HFF-Myc (cell line): ENCODE measurements around the gene LYSMD2.

ENCODE experiments used
- DNase-seq: peaks from one replicate; pipeline ENCODE4 v3.0.0-alpha.2; 2011; ENCODE audit warnings: low read depth; ENCODE audit errors: extremely low read depth
- H3K4me3 ChIP-seq: replicated peaks from 2 replicates; pipeline ENCODE4 v1.5.1; 2011; ENCODE audit warnings: low read depth, mild to moderate bottlenecking, control low read depth, low read length
- TF ChIP-seq, protein P1 (sequence below): IDR thresholded peaks from 2 replicates; pipeline ENCODE4 v1.5.1; 2012; ENCODE audit warnings: mild to moderate bottlenecking, low read depth, low read length, control low read depth; ENCODE audit errors: missing control alignments

The LYSMD2 gene

DNA sequence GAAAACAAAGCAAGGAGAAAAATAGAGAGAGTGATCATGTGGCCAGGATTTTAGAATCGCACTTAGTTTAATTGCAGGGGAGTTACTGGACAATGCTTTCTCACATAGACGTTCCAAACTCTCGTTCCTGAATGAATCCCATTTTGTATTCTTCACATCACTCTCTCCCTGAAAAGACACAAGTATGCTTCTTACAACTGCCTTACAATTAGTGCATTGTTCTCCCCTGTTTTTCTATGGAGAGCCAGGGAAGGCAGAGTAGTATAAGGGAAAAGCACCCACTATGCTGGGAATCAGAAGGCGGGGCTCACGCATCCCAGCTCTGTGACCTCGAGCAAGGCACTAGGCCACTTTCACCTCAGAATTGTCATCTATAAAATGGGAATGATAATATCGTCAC is 28.3 kb upstream of the LYSMD2 start:
- DNase-seq: no peak
- H3K4me3 ChIP-seq: no peak overlapping the region
- TF ChIP-seq, protein P1, sequence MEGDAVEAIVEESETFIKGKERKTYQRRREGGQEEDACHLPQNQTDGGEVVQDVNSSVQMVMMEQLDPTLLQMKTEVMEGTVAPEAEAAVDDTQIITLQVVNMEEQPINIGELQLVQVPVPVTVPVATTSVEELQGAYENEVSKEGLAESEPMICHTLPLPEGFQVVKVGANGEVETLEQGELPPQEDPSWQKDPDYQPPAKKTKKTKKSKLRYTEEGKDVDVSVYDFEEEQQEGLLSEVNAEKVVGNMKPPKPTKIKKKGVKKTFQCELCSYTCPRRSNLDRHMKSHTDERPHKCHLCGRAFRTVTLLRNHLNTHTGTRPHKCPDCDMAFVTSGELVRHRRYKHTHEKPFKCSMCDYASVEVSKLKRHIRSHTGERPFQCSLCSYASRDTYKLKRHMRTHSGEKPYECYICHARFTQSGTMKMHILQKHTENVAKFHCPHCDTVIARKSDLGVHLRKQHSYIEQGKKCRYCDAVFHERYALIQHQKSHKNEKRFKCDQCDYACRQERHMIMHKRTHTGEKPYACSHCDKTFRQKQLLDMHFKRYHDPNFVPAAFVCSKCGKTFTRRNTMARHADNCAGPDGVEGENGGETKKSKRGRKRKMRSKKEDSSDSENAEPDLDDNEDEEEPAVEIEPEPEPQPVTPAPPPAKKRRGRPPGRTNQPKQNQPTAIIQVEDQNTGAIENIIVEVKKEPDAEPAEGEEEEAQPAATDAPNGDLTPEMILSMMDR: no peak

DNA sequence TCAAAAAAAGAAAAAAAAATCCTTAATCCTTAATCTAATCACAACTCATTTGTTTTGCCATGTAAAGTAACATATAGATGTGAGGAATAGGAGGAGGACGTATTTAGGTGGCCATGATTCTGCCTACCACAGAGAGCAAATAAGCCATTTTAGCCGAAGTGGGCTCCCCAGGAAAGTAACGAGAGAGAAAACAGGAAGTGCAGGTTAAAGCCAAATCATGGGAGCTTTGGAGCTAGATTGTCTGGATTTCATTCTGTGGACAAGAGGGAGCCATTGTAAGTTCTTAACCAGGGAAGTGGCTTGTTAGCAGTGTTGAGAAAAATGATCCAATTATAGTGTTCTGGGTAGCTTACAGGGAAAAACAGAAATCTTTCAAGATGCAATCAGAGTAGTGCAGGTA is 23.4 kb upstream of the LYSMD2 start:
- H3K4me3 ChIP-seq: no peak overlapping the region
- no peak for DNase-seq
- TF ChIP-seq, protein P1: no peak

DNA sequence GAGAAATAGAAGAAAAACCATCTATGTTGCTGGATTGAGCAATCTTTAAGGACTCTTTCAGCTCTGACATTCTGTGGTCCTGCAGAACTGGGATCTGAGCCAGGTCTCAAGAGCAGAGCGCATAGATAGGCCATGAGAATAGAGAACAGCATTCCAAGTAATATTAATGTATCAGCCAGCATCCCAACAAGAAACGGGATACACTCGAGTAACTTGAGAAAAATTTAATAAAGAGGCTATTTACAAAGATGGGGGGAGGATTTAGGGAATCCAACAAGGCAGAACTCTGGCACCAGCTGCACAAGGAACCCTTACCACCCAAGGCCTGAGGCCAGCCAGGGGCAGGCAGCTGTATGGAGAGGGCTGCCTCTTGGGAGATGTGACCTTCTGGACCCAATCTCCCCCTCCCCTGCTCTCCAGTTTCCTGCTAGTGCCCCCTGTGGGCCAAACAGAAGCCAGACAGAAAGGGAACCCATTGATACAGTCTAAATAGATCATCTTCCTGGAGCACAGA is 22.2 kb upstream of the LYSMD2 start:
- DNase-seq: no peak
- TF ChIP-seq, protein P1: peak; percentile 25

DNA sequence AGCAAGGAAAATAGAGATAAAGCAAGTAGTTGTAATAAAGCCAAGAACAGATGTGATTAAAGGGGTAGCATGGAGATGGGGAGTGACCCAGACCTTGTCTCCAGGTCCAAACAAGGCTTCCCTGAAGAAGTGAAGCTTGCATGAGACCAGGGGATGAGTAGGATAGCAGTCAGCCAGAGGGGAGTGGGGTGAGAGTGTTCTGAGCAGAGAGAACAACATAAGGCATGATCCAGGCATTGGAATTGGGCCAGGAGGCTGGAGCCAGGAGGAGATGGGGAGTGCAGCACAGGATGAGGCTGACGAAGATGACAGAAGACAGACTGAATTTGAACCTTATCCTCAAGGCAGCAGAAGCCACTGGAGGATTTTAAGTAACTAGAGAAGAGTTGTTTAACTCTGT is 21.2 kb upstream of the LYSMD2 start:
- TF ChIP-seq, protein P1: no peak
- H3K4me3 ChIP-seq: no peak overlapping the region
- no peak for DNase-seq

More for the DNA sequence above, 22.2 kb upstream of the LYSMD2 start:
- no peak overlapping the region for H3K4me3 ChIP-seq

DNA sequence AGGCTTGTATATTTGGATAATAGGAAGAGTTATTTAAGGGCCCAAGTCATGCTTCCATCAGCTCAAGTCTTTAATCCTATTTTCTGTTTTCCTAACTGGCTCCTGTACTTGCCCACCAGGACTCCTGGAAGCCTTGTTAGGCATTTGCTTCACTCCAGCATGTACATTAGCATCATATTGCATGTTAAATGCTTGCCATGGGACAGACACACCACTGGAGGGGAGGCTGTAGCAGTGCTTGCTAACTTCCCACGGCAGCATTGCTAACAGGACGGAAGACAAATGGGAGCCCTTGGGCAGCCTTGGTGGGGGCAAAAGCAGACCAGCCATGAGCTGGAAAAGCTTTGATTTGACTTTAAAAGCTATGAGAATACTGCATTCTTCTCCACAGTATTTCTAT is 20.0 kb upstream of the LYSMD2 start:
- DNase-seq: no peak
- TF ChIP-seq, protein P1: no peak
- H3K4me3 ChIP-seq: no peak overlapping the region

DNA sequence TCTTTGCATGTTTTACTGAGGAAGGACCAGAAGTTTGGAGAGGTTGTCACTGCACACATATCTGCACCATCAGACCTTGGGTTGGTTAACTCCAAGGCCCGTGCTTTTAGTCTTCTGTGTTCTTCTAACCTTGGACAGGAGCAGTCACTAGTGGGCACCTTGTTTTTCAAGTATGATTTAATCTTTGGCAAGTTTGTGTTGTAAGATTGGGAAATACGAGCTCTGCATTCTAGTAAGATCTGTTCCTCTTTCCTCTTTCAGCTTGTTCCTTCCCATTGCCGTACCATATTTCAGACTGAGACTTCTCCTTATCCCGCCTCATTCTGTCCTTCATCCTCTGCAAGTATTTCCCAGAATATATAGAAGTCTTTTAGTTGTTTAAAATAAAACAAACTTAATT is 19.0 kb upstream of the LYSMD2 start:
- no peak for DNase-seq
- TF ChIP-seq, protein P1: no peak
- no peak overlapping the region for H3K4me3 ChIP-seq

DNA sequence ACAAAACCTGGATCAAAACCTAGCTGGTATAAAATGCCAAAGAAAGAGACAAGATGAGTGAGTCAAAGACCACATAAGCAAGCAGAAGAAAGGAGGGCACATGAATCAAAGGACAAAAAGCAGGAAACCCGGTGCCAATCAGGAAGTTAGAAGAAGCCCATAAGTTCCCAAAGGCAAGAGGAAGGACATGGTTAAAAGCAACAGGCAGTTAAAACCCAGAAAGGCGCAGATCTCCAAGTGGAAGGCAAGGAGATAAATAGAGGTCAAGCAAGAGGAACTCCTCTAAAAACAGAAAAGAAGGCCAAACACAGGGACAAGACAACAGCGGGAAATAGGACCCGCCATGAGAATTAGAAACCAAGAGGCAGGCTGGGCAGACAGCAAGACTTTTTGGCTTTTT is 18.3 kb upstream of the LYSMD2 start:
- TF ChIP-seq, protein P1: no peak
- no peak overlapping the region for H3K4me3 ChIP-seq
- no peak for DNase-seq
